ENCODE measurements around the gene RLN3.
"Not testable (repeated sequence)": the region's sequence is repeated elsewhere in the genome, so short reads cannot be mapped to it uniquely, and the experiment has no call there.

RLN3 gene

GRCh38 chr19:14012378-14012915 lies 15.5 kb upstream of the RLN3 start:
- no peak for DNase-seq (ENCODE audit: low spot score)
- no peak for TF ChIP-seq CTCF (conservative IDR thresholded peaks at IDR 0.05; ENCODE audit: low read depth)
- CTCF ChIA-PET = no interaction called here
- POLR2A ChIA-PET (ENCODE audit: low non-redundant PET) = no interaction called here
- H3K27ac ChIP-seq = no peak overlapping the region

GRCh38 chr19:14015524-14016035 lies 12.4 kb upstream of the RLN3 start:
- ChIA-PET CTCF (no interaction called here), POLR2A (ENCODE audit: low non-redundant PET) (no interaction called here)
- no peak overlapping the region for H3K27ac ChIP-seq
- no peak for DNase-seq (ENCODE audit: low spot score)
- TF ChIP-seq CTCF (conservative IDR thresholded peaks at IDR 0.05; ENCODE audit: low read depth) = no peak

- ChIA-PET CTCF (interaction anchor here (0.5 to 1.0 kb wide), 4 partner anchors 30 to 934 kb away, joined by 3 read pairs; no protein-coding TSS in a partner anchor), POLR2A (ENCODE audit: low non-redundant PET) (interaction anchor here (1.2 kb wide), 1 partner anchor 12 kb away, joined by 3 read pairs; no protein-coding TSS in a partner anchor)
- DNase-seq (ENCODE audit: low spot score) = no peak
- H3K27ac ChIP-seq = no peak overlapping the region
- no peak for TF ChIP-seq CTCF (conservative IDR thresholded peaks at IDR 0.05; ENCODE audit: low read depth)
Measured at GRCh38 chr19:14019100-14019499, 8.8 kb upstream of the RLN3 start.

- H3K27ac ChIP-seq; POLR2A ChIA-PET (ENCODE audit: low non-redundant PET); DNase-seq (ENCODE audit: low spot score): not testable (repeated sequence)
- CTCF ChIA-PET = interaction anchor here (0.5 to 1.0 kb wide), 2 partner anchors 45 to 935 kb away, joined by 3 read pairs; no protein-coding TSS in a partner anchor
Measured at GRCh38 chr19:14019739-14020138, 8.2 kb upstream of the RLN3 start.

GRCh38 chr19:14021474-14021873 lies 6.5 kb upstream of the RLN3 start:
- no peak overlapping the region for H3K27ac ChIP-seq
- CTCF ChIA-PET = interaction anchor here (0.8 to 1.1 kb wide), 2 partner anchors 21 to 38 kb away, joined by 3 to 4 read pairs; no protein-coding TSS in a partner anchor
- no peak for DNase-seq (ENCODE audit: low spot score)
- POLR2A ChIA-PET (ENCODE audit: low non-redundant PET) = no interaction called here
- no peak for TF ChIP-seq CTCF (conservative IDR thresholded peaks at IDR 0.05; ENCODE audit: low read depth)

GRCh38 chr19:14022469-14022868 lies 5.5 kb upstream of the RLN3 start:
- TF ChIP-seq CTCF (conservative IDR thresholded peaks at IDR 0.05; ENCODE audit: low read depth) = no peak
- CTCF ChIA-PET = interaction anchor here (1.1 kb wide), 1 partner anchor 20 kb away, joined by 4 read pairs; no protein-coding TSS in a partner anchor
- H3K27ac ChIP-seq = no peak overlapping the region
- POLR2A ChIA-PET (ENCODE audit: low non-redundant PET) = no interaction called here
- no peak for DNase-seq (ENCODE audit: low spot score)

All from RWPE1 (cell line).